SK-N-SH (cell line): ENCODE results near the gene PPP1R18.

Source experiments
- EP300 ChIP-seq, 2 experiments: IDR thresholded peaks; 2 replicates each; pipeline versions ENCODE4 v1.4.0 to v1.6.1; 2012; ENCODE audit warnings: borderline replicate concordance in 1 of 2, low read depth in 1 of 2, low read length in 1 of 2
- MEF2A ChIP-seq: IDR thresholded peaks from 2 replicates; pipeline ENCODE4 v1.4.0; 2012; ENCODE audit warnings: low read depth, borderline replicate concordance
- POLR2AphosphoS5 ChIP-seq: IDR thresholded peaks from 2 replicates; pipeline ENCODE4 v1.6.1; 2012; ENCODE audit warnings: low read depth, low read length
- RFX5 ChIP-seq: IDR thresholded peaks from 2 replicates; pipeline ENCODE4 v1.6.1; 2012; ENCODE audit warnings: mild to moderate bottlenecking, improper control_type of control experiment, low read length
- YY1 ChIP-seq: IDR thresholded peaks from 2 replicates; pipeline ENCODE4 v1.4.0; 2012; ENCODE audit warnings: low read depth, mild to moderate bottlenecking
- TF ChIP-seq, protein P1 (sequence below): fragments of 200-600 bp; sonication (generic); IDR thresholded peaks from 2 replicates; pipeline ENCODE4 v1.6.1; 2017; ENCODE audit warnings: antibody characterized with exemption, mild to moderate bottlenecking, moderate library complexity

DNA sequence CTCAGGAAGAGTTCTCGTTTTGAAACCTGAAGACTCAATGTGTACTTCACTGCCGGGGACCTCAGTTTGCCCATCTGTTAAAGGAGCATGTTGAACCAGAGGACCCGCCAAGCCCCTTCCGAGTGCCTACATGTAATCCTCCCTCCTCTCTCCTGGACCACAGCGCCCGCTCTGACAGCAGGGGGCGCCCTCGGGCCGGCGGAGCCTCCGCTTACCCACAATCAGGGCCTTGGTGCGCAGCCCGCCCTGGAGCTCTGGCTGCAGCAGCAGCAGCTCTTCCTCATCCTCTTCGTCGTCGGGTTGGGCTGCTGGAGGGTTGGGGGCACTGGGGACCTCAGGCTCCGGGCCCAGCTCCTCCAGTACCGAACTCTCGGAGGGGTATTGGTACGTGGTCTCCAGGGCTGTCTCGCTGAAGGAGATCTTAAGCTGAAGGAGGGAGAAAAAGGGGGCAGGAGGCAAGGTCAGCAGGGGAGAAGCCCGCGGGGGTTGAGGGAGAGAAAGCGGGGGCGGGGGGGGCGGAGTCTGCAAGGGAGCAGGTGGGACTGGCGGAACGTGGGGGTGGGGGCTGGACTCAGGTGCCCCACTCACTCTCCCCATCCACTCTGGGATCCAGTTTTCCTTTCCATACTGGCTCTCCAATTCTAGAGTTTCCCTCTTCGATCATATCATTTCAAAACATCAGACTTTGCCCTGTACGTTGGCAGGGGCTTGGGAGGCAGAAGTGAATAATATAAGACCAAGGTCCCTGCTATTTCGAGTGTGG is 7.3 kb downstream of the PPP1R18 start:
- TF ChIP-seq POLR2AphosphoS5 (no peak), EP300 (IDR thresholded peaks at IDR 0.05; ENCODE audit: borderline replicate concordance in 1 of 2, low read depth in 1 of 2, low read length in 1 of 2) (no peak), YY1 (no peak), MEF2A (no peak), RFX5 (no peak)
- TF ChIP-seq, protein P1, sequence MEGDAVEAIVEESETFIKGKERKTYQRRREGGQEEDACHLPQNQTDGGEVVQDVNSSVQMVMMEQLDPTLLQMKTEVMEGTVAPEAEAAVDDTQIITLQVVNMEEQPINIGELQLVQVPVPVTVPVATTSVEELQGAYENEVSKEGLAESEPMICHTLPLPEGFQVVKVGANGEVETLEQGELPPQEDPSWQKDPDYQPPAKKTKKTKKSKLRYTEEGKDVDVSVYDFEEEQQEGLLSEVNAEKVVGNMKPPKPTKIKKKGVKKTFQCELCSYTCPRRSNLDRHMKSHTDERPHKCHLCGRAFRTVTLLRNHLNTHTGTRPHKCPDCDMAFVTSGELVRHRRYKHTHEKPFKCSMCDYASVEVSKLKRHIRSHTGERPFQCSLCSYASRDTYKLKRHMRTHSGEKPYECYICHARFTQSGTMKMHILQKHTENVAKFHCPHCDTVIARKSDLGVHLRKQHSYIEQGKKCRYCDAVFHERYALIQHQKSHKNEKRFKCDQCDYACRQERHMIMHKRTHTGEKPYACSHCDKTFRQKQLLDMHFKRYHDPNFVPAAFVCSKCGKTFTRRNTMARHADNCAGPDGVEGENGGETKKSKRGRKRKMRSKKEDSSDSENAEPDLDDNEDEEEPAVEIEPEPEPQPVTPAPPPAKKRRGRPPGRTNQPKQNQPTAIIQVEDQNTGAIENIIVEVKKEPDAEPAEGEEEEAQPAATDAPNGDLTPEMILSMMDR: peak; percentile 92
